Left lung (tissue), 10 donors: ENCODE data around the gene KRT77. TPM values are rescaled to one million over a fixed set of nuclear protein-coding genes. Genes with fewer than 3 reads are reported as not detected.
A peak's percentile ranks its signal among the peaks of the same experiment; 100 is the strongest.

ENCODE experiments used
- ATAC-seq: fragments of 200-7000 bp; cut with Tn5 transposase; one replicate; pipeline ENCODE4 v1.9.1; 2020; ENCODE audit warnings: moderate library complexity
- DNase-seq, 4 donors: peaks; one replicate each; pipeline ENCODE4 v3.0.0-alpha.2; 2013 to 2020
- H3K27ac ChIP-seq, 2 donors: fragments of 200-600 bp; sonication (generic) in 1 of 2; one replicate each; pipeline versions ENCODE4 v1.5.0 to v1.8.0; 2020 to 2021
- H3K27me3 ChIP-seq, 2 donors: fragments of 200-600 bp; sonication (generic) in 1 of 2; one replicate each; pipeline versions ENCODE4 v1.5.0 to v1.8.0; 2020 to 2021
- H3K36me3 ChIP-seq, 2 donors: fragments of 200-600 bp; sonication (generic) in 1 of 2; one replicate each; pipeline versions ENCODE4 v1.5.0 to v1.8.0; 2020 to 2021
- H3K4me1 ChIP-seq, 2 donors: fragments of 200-600 bp; one replicate each; pipeline ENCODE4 v1.8.0; 2021
- H3K4me3 ChIP-seq, 2 donors: fragments of 200-600 bp; sonication (generic) in 1 of 2; one replicate each; pipeline versions ENCODE4 v1.5.0 to v1.8.0; 2020 to 2021; ENCODE audit warnings: mild to moderate bottlenecking in 1 of 2
- H3K9me3 ChIP-seq, 2 donors: fragments of 200-600 bp; sonication (generic) in 1 of 2; one replicate each; pipeline versions ENCODE4 v1.5.0 to v1.8.0; 2020 to 2021
- intact Hi-C, 2 donors: fragments of 100-400 bp; cut with DNase I; formaldehyde crosslinking; loops; one replicate each; pipeline versions ENCODE4 v1.11.2 to v1.14.2; 2022
- polyA plus RNA-seq, 6 donors: library from polyadenylated mRNA; unstranded; fragments of 120-200 nt; gene quantifications; one replicate each; pipeline ENCODE4 v1.2.1, GENCODE V29; 2013; ENCODE audit not compliant: insufficient read length in 6 of 6
- total RNA-seq, 2 donors: library from RNA; stranded (reverse); fragmentation: NEBNext Ultra II Directional; extraction: Animal tissue kit (Norgen Biotek cat#: 25700); gene quantifications; one replicate each; pipeline ENCODE4 v1.2.1, GENCODE V29; 2021
- TF ChIP-seq, protein P1 (sequence below), 2 donors: fragments of 200-600 bp; sonication (generic) in 1 of 2; IDR thresholded peaks; one replicate each; pipeline versions ENCODE4 v1.5.0 to v1.8.0; 2021; ENCODE audit warnings: antibody characterized with exemption in 2 of 2
- donor health status: DM: no; HTN: yes; CAD: no.
- donor health status: DM: no; HTN: no; CAD: no.

KRT77 gene
- total and polyA plus RNA-seq, 8 donors: not detected

DNA sequence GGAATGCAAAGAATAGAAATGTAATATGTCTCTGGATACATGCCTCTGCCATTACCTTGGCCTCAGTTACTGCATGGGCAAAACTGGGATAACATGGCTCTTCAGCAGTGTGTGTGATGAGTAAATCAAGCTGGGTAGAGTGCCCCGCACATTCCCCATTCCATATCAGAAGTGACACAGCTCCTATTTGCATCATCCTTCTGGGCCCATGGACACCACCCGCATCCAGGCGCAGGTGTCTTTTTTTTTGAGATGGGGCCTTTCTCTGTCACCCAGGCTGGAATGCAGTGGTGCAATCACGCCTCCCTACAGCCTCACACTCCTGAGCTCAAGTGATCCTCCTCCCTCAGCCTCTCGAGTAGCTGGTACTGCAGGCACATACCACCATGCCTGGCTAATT is 42.2 kb upstream of the KRT77 start:
- DNase-seq (no peak), ATAC-seq (no peak)
- no peak overlapping the region for H3K4me3 ChIP-seq
- H3K27ac ChIP-seq: no peak overlapping the region
- peaks cover 0 to 53% of the 10 kb centered on the region in 2 donors for H3K27me3 ChIP-seq
- intact Hi-C loops: no loop called here
- no peaks in the 10 kb centered on the region for H3K36me3 ChIP-seq
- H3K4me1 ChIP-seq: no peaks in the 10 kb centered on the region
- no peaks in the 10 kb centered on the region for H3K9me3 ChIP-seq
- TF ChIP-seq, protein P1, sequence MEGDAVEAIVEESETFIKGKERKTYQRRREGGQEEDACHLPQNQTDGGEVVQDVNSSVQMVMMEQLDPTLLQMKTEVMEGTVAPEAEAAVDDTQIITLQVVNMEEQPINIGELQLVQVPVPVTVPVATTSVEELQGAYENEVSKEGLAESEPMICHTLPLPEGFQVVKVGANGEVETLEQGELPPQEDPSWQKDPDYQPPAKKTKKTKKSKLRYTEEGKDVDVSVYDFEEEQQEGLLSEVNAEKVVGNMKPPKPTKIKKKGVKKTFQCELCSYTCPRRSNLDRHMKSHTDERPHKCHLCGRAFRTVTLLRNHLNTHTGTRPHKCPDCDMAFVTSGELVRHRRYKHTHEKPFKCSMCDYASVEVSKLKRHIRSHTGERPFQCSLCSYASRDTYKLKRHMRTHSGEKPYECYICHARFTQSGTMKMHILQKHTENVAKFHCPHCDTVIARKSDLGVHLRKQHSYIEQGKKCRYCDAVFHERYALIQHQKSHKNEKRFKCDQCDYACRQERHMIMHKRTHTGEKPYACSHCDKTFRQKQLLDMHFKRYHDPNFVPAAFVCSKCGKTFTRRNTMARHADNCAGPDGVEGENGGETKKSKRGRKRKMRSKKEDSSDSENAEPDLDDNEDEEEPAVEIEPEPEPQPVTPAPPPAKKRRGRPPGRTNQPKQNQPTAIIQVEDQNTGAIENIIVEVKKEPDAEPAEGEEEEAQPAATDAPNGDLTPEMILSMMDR (IDR thresholded peaks at IDR 0.05): no peak

DNA sequence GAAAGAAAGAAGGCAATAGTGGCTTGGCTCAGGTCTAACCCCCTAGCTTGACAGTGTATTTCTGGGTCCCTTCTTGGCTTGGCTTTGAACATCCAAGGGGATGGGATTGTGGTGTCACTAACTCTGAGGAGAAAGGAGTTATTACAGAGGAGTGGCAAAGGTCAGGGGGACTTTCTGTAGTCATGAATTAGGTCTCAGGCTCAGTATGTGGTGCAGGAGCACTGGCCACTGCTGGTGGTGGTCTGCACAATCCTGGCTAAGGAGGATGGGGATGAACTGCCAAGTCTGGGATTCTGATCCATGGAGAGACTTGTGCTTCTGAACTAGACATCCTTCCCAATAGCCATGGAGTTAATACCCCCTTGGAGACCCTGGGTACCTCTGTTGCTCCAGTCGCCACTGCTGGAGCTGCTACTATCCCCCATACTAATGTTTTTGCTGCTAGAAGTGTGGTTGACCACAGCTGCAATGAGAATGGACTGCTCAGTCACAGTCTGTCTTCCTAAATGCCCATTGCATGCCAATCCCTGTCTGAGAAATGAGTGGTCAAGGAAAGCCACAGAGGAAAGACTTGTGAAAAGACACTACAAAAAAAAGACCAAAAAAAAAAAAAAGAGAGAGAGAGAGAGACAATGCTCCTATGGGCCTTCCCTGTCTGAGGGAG is 41.3 kb upstream of the KRT77 start:
- no peaks in the 10 kb centered on the region for H3K9me3 ChIP-seq
- H3K4me3 ChIP-seq: no peak overlapping the region
- H3K27ac ChIP-seq: no peak overlapping the region
- TF ChIP-seq, protein P1 (IDR thresholded peaks at IDR 0.05): no peak
- intact Hi-C loops: no loop called here
- DNase-seq: no peak
- no peaks in the 10 kb centered on the region for H3K36me3 ChIP-seq
- no peaks in the 10 kb centered on the region for H3K4me1 ChIP-seq
- H3K27me3 ChIP-seq: peaks cover 0 to 61% of the 10 kb centered on the region in 2 donors
- ATAC-seq: no peak

DNA sequence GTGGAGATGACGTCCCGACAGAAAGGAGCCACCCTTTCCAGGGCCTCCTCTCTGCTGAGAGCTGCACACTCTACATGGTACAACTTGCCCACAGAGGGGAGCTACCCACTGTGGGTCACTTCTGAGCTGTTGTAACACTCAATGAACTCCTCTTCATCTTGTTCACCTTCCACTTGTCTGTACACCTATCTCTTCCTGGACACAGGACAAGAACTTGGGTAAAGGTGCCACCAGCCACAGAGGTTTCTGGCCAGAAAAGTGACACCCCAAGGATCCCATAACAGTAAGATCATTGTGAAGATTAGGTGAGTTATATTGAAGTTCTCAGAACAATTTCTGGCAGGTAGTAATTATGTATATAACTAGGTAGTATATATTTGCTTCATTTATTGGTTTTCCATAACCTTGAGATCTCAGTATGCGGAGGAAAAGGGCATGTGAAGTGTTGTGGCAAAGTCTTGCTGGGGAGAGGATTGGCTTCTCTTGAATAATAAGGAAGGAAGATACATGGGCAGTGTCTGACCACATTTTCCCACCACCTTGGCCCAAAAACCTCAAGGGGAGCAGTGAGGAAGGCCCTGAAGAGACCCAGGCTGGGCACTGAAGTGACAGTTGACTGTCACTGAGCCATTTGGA is 39.6 kb upstream of the KRT77 start:
- TF ChIP-seq, protein P1 (IDR thresholded peaks at IDR 0.05): no peak
- Histone ChIP-seq H3K27me3 (peaks cover 0 to 70% of the 10 kb centered on the region in 2 donors), H3K27ac (no peak overlapping the region), H3K4me3 (no peak overlapping the region), H3K36me3 (no peaks in the 10 kb centered on the region), H3K4me1 (no peaks in the 10 kb centered on the region), H3K9me3 (no peaks in the 10 kb centered on the region)
- no peak for DNase-seq
- intact Hi-C loops: no loop called here
- no peak for ATAC-seq

DNA sequence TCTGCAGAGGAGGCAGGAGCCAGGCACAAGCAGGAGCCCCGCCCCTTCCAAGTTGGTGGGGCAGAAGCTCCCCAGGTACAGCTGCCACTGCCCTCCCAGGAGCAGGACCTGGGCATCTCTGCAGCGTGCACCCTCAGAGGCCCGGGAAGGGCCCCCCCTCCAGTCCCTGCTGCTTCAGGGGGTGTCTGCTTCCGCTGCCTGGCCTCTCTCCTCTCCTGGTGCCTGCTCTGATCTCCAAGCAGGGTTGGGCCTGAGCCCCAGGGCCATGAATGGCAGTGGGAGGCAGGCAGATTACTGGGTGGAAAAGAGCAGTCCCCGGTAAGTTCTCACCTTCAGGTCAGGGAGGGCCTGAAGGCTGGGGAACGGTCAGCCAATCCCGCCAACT is 38.9 kb upstream of the KRT77 start:
- Histone ChIP-seq H3K4me3 (no peak overlapping the region), H3K27ac (no peak overlapping the region), H3K9me3 (no peaks in the 10 kb centered on the region), H3K4me1 (no peaks in the 10 kb centered on the region), H3K27me3 (peaks cover 0 to 63% of the 10 kb centered on the region in 2 donors), H3K36me3 (no peaks in the 10 kb centered on the region)
- intact Hi-C loops: no loop called here
- ATAC-seq (no peak), DNase-seq (no peak)
- TF ChIP-seq, protein P1 (IDR thresholded peaks at IDR 0.05): no peak

DNA sequence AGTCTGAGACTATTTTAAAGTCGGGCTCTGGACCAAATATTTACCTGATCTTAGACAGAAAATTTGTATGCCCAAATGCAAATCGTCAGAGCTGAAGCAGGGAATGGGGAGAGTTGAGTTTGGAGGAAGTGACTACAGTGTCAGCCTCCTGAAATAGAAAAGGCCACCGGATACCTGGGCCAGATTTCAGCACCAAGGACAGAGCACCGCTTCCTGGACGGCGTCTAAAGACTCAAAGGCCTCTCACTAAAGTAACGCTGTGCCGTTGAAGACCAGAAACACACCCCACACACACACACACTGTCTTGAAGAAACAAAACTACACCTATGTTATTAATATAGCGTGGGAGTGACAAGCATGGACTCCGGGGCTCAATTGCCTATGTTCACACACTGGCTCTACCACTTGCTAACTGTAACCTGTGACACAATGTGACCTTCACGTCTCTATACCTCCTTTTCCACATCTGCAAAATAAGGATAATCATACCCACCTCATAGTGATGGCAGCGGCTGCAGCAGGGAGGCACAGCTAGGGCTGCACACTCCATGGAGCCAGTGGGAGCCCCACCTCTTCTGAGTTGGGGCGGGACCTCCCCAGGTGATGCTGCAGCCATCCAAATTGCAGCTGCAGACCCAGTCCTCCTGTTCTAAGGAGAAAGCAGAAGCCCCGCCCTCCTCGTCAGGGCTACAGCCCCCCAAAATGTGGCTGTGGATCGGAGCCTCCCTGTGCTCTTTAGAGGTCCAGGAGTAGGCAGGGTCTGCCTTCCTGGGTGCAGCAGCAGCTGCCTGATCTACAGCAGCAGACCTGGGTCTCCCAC is 38.3 kb upstream of the KRT77 start:
- TF ChIP-seq, protein P1 (IDR thresholded peaks at IDR 0.05): no peak

More for the DNA sequence above, 38.3 kb upstream of the KRT77 start:
- H3K36me3 ChIP-seq: no peaks in the 10 kb centered on the region
- H3K4me3 ChIP-seq: no peak overlapping the region
- H3K4me1 ChIP-seq: no peaks in the 10 kb centered on the region
- no peak overlapping the region for H3K27ac ChIP-seq
- peaks cover 0 to 61% of the 10 kb centered on the region in 2 donors for H3K27me3 ChIP-seq
- DNase-seq (peak in 3 of 4 donors; percentile 51 to 70 (median 59)), ATAC-seq (peak; percentile 86)
- no peaks in the 10 kb centered on the region for H3K9me3 ChIP-seq
- intact Hi-C loops: no loop called here
